HG03108 (cell line): Measurements from ENCODE around the gene SF1.

ENCODE experiments used
- ATAC-seq: cut with Tn5 transposase; IDR thresholded peaks from one replicate; pipeline ENCODE4 v1.9.1; 2021; ENCODE audit warnings: moderate library complexity; ENCODE audit not compliant: unreplicated experiment

Gene SF1

DNA sequence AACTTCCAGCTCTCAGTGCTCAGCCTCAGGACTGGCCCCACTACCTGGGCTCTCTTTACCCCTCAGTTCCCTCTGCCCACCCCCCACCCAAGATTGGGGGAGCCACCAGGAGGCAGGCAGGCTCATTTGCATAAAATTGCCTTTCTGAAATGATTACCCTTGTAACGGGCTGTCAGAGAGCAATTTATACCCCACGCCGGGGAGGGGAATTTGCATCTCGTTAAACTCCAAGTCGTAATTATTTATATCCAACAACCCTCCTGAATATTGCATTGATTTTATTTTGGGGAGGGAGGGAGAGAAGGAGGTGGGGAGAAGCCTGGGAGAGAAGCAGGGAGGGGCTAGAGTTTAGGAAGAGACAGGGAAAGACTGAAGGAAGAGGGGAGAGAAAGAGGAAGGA is 63.7 kb downstream of the SF1 start:
- no peak for ATAC-seq
